GM20000 (cell line): ENCODE results near the gene WDR45B.

Experiments
- DNase-seq: peaks from one replicate; pipeline ENCODE4 v3.0.0; 2012; ENCODE audit warnings: low spot score
- TF ChIP-seq, protein P1 (sequence below): IDR thresholded peaks from 2 replicates; pipeline ENCODE4 v1.5.1; 2012; ENCODE audit warnings: mild to moderate bottlenecking, control low read depth; ENCODE audit errors: extremely low read depth, missing control alignments

WDR45B gene

DNA sequence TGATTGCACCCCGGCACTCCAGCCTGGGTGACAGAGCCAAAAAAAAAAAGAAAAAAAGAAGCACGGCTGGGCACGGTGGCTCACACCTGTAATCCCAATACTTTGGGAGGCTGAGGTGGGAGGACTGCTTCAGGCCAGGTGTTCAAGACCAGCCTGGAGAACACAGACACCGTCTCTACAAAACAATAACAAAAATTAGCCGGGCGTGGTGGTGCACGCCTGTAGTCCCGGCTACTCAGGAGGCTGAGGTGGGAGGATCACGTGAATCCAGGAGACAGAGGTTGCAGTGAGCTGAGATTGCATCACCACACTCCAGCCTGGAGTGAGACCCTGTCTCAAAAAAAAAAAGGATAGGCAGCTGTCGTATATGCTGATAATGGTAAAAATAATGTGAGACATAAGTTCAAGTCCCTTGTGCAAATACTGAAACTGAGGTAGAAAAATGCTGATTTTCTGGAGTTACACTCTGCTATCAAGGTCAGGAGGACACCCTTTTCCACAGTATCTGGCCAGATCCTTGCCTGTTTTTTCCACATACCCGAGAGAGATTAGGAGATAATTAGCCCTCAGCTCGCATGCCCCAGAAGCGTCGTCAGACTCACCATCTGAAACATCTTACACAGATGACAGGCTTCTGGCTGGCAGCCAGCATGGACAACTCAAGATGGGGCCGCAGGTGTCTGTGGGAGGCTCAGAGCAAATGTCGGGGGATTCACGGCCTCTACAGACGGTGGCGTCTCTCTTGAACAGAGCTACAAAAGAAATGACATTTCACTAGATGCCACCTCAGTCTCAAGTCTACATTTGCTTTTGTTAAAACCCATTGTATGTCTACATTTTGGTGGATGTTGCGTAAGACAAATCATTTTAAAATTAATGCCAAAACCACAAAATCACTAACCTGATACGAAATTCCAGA lies 36.8 kb downstream of the WDR45B start:
- TF ChIP-seq, protein P1, sequence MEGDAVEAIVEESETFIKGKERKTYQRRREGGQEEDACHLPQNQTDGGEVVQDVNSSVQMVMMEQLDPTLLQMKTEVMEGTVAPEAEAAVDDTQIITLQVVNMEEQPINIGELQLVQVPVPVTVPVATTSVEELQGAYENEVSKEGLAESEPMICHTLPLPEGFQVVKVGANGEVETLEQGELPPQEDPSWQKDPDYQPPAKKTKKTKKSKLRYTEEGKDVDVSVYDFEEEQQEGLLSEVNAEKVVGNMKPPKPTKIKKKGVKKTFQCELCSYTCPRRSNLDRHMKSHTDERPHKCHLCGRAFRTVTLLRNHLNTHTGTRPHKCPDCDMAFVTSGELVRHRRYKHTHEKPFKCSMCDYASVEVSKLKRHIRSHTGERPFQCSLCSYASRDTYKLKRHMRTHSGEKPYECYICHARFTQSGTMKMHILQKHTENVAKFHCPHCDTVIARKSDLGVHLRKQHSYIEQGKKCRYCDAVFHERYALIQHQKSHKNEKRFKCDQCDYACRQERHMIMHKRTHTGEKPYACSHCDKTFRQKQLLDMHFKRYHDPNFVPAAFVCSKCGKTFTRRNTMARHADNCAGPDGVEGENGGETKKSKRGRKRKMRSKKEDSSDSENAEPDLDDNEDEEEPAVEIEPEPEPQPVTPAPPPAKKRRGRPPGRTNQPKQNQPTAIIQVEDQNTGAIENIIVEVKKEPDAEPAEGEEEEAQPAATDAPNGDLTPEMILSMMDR: no peak
- DNase-seq: no peak

DNA sequence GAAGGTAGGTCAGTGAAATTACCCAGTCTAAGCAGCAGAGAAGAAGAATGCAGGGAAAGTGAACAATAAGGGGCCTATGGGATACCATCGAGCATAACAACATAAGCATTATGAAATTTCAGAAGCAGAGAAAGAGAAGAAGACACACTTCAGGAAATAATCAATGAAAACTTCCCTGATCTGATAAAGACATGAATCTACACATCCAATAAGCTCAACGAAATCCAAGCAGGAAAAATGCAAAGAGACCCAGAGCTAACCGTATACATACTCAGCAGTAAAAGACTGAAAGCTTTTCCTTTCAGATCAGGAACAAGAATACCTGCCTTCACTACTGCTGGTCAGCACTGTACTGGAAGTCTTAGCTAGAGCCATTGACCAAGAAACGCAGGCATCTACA lies 38.6 kb downstream of the WDR45B start:
- TF ChIP-seq, protein P1: no peak

DNA sequence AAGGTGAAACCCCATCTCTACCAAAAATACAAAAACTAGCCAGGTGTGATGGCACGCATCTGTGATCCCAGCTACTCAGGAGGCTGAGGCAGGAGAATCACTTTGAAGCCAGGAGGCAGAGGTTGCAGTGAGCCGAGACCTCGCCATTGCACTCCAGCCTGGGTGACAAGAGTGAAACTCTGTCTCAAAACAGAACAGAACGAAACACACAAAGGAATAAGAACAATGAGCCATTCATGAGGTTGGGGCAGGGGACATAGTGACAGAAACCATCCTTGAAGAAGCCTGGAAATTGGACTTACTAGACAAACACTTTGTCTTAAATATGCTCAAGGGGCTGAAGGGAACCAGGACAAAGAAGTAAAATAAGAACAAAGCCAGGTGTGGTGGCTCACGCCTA lies 39.4 kb downstream of the WDR45B start:
- TF ChIP-seq, protein P1: no peak
- DNase-seq: no peak

More for the DNA sequence above, 38.6 kb downstream of the WDR45B start:
- DNase-seq: no peak

DNA sequence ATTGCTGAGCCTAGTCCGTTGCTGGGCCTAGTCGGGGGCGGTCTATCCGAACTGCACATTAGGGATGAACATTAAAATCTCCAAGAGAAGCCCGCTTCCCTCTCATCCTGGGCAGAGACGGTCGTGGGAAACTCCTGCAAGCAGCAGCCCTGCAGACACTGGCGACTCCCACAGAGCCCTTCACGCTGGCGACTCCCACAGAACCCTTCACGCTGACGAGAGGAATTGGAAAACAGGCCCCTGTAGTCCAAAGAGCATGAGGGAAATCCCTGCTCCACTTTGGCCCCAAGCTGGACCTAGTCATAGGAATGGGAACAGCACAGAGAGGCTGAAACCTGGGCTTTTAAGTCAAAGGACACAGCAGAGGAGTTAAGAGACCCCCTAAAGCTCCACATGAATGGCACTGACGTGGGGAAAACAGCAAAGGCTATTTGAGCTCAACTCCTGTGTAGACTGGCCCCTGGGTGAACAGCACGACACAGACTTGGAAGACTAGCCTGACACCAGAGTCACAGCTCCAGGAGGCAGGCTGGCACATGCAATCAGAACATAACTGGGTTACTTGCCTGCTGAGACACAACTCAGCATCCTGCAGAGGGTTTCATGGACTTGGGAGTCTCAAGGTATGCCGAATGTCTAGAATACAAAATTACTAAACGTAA lies 42.2 kb downstream of the WDR45B start:
- DNase-seq: no peak
- TF ChIP-seq, protein P1: no peak

DNA sequence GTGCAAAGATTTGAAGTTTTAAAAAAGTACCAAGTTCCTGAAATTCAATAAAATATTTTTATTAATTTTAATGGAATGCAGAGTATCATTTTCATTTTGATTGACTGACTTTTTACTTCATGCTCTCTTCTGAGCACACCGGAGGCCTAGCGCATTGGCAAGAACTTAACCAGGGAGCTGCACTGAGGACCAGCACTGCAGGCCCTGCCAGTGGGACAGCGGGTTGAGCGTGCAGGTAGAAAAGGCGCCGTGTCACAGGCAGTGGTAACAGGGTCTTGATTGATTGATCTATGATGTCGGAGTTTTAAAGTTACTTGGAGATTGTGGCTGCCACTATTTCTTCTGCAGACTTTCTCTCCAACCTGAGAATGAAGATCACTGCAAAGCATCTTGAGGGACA lies 43.7 kb downstream of the WDR45B start:
- TF ChIP-seq, protein P1: no peak
- no peak for DNase-seq

DNA sequence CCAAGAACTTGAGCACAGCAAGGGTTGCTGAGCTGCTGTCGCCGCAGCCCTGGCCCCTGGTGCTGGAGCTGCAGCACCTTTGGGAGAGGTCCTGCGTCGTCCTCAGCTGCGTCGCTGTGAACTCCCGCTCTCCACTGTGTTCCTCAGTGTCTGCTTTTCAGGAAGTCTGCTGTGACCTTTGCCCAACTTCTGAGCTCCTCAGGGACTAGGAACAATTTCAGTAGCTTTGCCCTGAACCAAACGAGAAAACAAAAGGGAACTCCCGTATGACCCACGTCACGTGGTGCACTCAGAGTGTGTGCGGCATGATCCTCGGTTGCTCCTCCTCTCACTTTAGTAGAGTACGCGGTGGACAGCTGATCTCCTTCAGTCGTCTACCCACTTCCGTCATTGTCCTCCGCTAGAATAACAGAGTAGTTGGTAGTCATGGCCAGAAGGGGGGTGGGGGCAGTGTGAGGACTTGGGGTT lies 44.2 kb downstream of the WDR45B start:
- TF ChIP-seq, protein P1: no peak
- DNase-seq: peak; percentile 60
